HEK293 (cell line): ENCODE results near the gene MEOX1.

Experiments
- CTCF ChIA-PET: fragments of 350-600 bp; formaldehyde crosslinking; extraction: SDS; loops from one replicate; lab custom pipeline; 2021; ENCODE audit warnings: antibody characterized with exemption; lab: Yijun Ruan, JAX
- POLR2A ChIA-PET: fragments of 300-600 bp; formaldehyde crosslinking; extraction: SDS; loops from one replicate; lab custom pipeline; 2020; ENCODE audit warnings: antibody characterized with exemption, inconsistent platforms; lab: Yijun Ruan, JAX
- H3K27ac ChIP-seq: fragments of 200-500 bp; sonication (Bioruptor generic); 2 replicates; pipeline ENCODE4 v1.5.1; 2014; ENCODE audit warnings: low read depth, low read length, control low read depth, inconsistent platforms; ENCODE audit errors: extremely low read depth
- H3K36me3 ChIP-seq, 2 experiments: fragments of 200-500 bp in 1 of 2; sonication (Bioruptor generic) in 1 of 2; 1 replicate in 1 of 2; 2 replicates in 1 of 2; pipeline ENCODE4 v1.5.1; 2014 to 2017; ENCODE audit warnings: inconsistent platforms in 2 of 2, low read length in 2 of 2; ENCODE audit not compliant: control insufficient read depth in 2 of 2, insufficient read depth in 1 of 2
- H3K4me1 ChIP-seq: fragments of 200-500 bp; sonication (Bioruptor generic); 2 replicates; pipeline ENCODE4 v1.5.1; 2014; ENCODE audit warnings: mild to moderate bottlenecking, low read length, inconsistent platforms; ENCODE audit not compliant: control insufficient read depth, insufficient read depth
- H3K4me3 ChIP-seq: 2 replicates; pipeline ENCODE4 v1.5.1; 2011; ENCODE audit warnings: low read depth, mild to moderate bottlenecking, control low read depth, low read length, moderate library complexity
- H3K9me3 ChIP-seq: fragments of 200-500 bp; sonication (Bioruptor generic); 2 replicates; pipeline ENCODE4 v1.5.1; 2014; ENCODE audit warnings: low read depth, low read length, inconsistent platforms; ENCODE audit not compliant: control insufficient read depth, insufficient read depth
- GLIS2 ChIP-seq: fragments of 450-650 bp; formaldehyde crosslinking; IDR thresholded peaks from 2 replicates; pipeline ENCODE4 v1.5.1; 2016; ENCODE audit warnings: missing biosample characterization, missing genetic modification characterization
- HOXC10 ChIP-seq: sonication (generic); formaldehyde crosslinking; IDR thresholded peaks from 2 replicates; pipeline ENCODE4 v1.8.1; 2023; ENCODE audit warnings: mild to moderate bottlenecking, missing genetic modification reagents
- IKZF3 ChIP-seq: fragments of 450-650 bp; IDR thresholded peaks from 2 replicates; pipeline ENCODE4 v1.5.0; 2018; ENCODE audit warnings: missing biosample characterization, mild to moderate bottlenecking, missing genetic modification characterization, moderate library complexity
- KLF16 ChIP-seq: fragments of 450-650 bp; formaldehyde crosslinking; IDR thresholded peaks from 2 replicates; pipeline ENCODE4 v1.5.1; 2017; ENCODE audit warnings: missing biosample characterization, missing genetic modification characterization
- KLF17 ChIP-seq: fragments of 450-650 bp; formaldehyde crosslinking; IDR thresholded peaks from 2 replicates; pipeline ENCODE4 v1.5.1; 2016; ENCODE audit warnings: missing biosample characterization, missing genetic modification characterization
- OVOL3 ChIP-seq: fragments of 450-650 bp; formaldehyde crosslinking; IDR thresholded peaks from 2 replicates; pipeline ENCODE4 v1.5.1; 2016; ENCODE audit warnings: missing biosample characterization, missing genetic modification characterization
- PRDM10 ChIP-seq: fragments of 450-650 bp; formaldehyde crosslinking; IDR thresholded peaks from 2 replicates; pipeline ENCODE4 v1.5.1; 2016; ENCODE audit warnings: missing biosample characterization, missing genetic modification characterization
- SP7 ChIP-seq: fragments of 450-650 bp; formaldehyde crosslinking; IDR thresholded peaks from 2 replicates; pipeline ENCODE4 v1.5.1; 2016; ENCODE audit warnings: missing biosample characterization, missing genetic modification characterization
- TSHZ1 ChIP-seq: fragments of 450-650 bp; formaldehyde crosslinking; IDR thresholded peaks from 2 replicates; pipeline ENCODE4 v1.5.1; 2016; ENCODE audit warnings: missing biosample characterization, missing genetic modification characterization, borderline replicate concordance
- ZBTB17 ChIP-seq: fragments of 450-650 bp; formaldehyde crosslinking; IDR thresholded peaks from 2 replicates; pipeline ENCODE4 v1.5.1; 2016; ENCODE audit warnings: missing biosample characterization, missing genetic modification characterization
- ZBTB20 ChIP-seq: fragments of 450-650 bp; formaldehyde crosslinking; IDR thresholded peaks from 2 replicates; pipeline ENCODE4 v1.5.1; 2016; ENCODE audit warnings: missing biosample characterization, missing genetic modification characterization
- ZBTB48 ChIP-seq: fragments of 450-650 bp; formaldehyde crosslinking; IDR thresholded peaks from 2 replicates; pipeline ENCODE4 v1.5.1; 2016; ENCODE audit warnings: missing biosample characterization, missing genetic modification characterization
- ZFP3 ChIP-seq: fragments of 450-650 bp; formaldehyde crosslinking; IDR thresholded peaks from 2 replicates; pipeline ENCODE4 v1.5.1; 2016; ENCODE audit warnings: low read depth, missing biosample characterization, missing genetic modification characterization
- ZNF23 ChIP-seq: fragments of 450-650 bp; formaldehyde crosslinking; IDR thresholded peaks from 2 replicates; pipeline ENCODE4 v1.5.1; 2016; ENCODE audit warnings: missing biosample characterization, missing genetic modification characterization, borderline replicate concordance
- ZNF274 ChIP-seq, 2 experiments: fragments of 200-500 bp in 1 of 2; fragments of 450-650 bp in 1 of 2; sonication (Bioruptor generic) in 1 of 2; formaldehyde crosslinking in 1 of 2; IDR thresholded peaks; 2 replicates each; pipeline versions ENCODE4 v1.5.1 to v1.6.1; 2014 to 2016; ENCODE audit warnings: borderline replicate concordance in 1 of 2, inconsistent platforms in 1 of 2, low read length in 1 of 2, missing biosample characterization in 1 of 2, missing genetic modification characterization in 1 of 2
- ZNF544 ChIP-seq: fragments of 450-650 bp; formaldehyde crosslinking; IDR thresholded peaks from 2 replicates; pipeline ENCODE4 v1.5.0; 2017; ENCODE audit warnings: missing biosample characterization, missing genetic modification characterization
- ZNF549 ChIP-seq: fragments of 450-650 bp; IDR thresholded peaks from 2 replicates; pipeline ENCODE4 v1.5.1; 2018; ENCODE audit warnings: missing biosample characterization, missing genetic modification characterization, mild to moderate bottlenecking, inconsistent platforms, moderate library complexity
- ZNF600 ChIP-seq: fragments of 450-650 bp; formaldehyde crosslinking; IDR thresholded peaks from 2 replicates; pipeline ENCODE4 v1.5.1; 2016; ENCODE audit warnings: missing biosample characterization, missing genetic modification characterization
- ZNF629 ChIP-seq: fragments of 450-650 bp; formaldehyde crosslinking; IDR thresholded peaks from 2 replicates; pipeline ENCODE4 v1.5.1; 2017; ENCODE audit warnings: missing biosample characterization, missing genetic modification characterization
- ZNF639 ChIP-seq: fragments of 450-650 bp; formaldehyde crosslinking; IDR thresholded peaks from 2 replicates; pipeline ENCODE4 v1.5.1; 2016; ENCODE audit warnings: missing biosample characterization, missing genetic modification characterization
- ZNF658 ChIP-seq: fragments of 450-650 bp; formaldehyde crosslinking; IDR thresholded peaks from 2 replicates; pipeline ENCODE4; 2016; ENCODE audit warnings: missing biosample characterization, missing genetic modification characterization
- ZNF792 ChIP-seq: fragments of 450-650 bp; formaldehyde crosslinking; IDR thresholded peaks from 2 replicates; pipeline ENCODE4 v1.5.1; 2016; ENCODE audit warnings: missing biosample characterization, missing genetic modification characterization
- ZSCAN18 ChIP-seq: fragments of 450-650 bp; formaldehyde crosslinking; IDR thresholded peaks from 2 replicates; pipeline ENCODE4 v1.5.1; 2016; ENCODE audit warnings: missing biosample characterization, missing genetic modification characterization
- ZSCAN4 ChIP-seq: fragments of 450-650 bp; formaldehyde crosslinking; IDR thresholded peaks from 2 replicates; pipeline ENCODE4 v1.5.1; 2017; ENCODE audit warnings: missing biosample characterization, missing genetic modification characterization

Gene MEOX1

GRCh38 chr17:43601280-43602039, 60.3 kb downstream of the MEOX1 start (continued):
- TF ChIP-seq ZSCAN18 (tag by site-specific recombination), result no peak
- TF ChIP-seq ZNF23, result no peak
- no peak for TF ChIP-seq ZNF792 (tag by site-specific recombination)
- no peak for TF ChIP-seq OVOL3 (tag by site-specific recombination)
- TF ChIP-seq ZNF639 (tag by site-specific recombination), result no peak
- no peak for TF ChIP-seq ZBTB48
- no peak for TF ChIP-seq HOXC10 (CRISPR knock-in tag)
- 0 out of 2 replicates have a peak, but pooled peaks have one; percentile 20 for TF ChIP-seq SP7 (tag by site-specific recombination)
- no peak for TF ChIP-seq ZNF549 (tag by site-specific recombination)
- peak; percentile 79 for TF ChIP-seq ZNF629
- no peak for TF ChIP-seq ZSCAN4
- peak; percentile 60 for TF ChIP-seq ZNF600 (tag by site-specific recombination)
- no peak for TF ChIP-seq ZNF658
- no peak for TF ChIP-seq ZBTB20 (tag by site-specific recombination)
- no peak for TF ChIP-seq IKZF3 (tag by site-specific recombination)
- peak; percentile 79; the same call in 1 of the 2 replicates for TF ChIP-seq KLF17 (tag by site-specific recombination)
- no peak for TF ChIP-seq ZNF544 (tag by site-specific recombination)

- H3K9me3 ChIP-seq, result no peaks in the 10 kb centered on the region
- H3K27ac ChIP-seq, result no peak overlapping the region
- H3K36me3 ChIP-seq, result no peaks in the 10 kb centered on the region
- H3K4me3 ChIP-seq, result no peak overlapping the region
- H3K4me1 ChIP-seq, result peaks cover 4% of the 10 kb centered on the region
- TF ChIP-seq PRDM10 (peak; percentile 62), KLF16 (tag by site-specific recombination) (no peak), ZNF274 (IDR thresholded peaks at IDR 0.05; ENCODE audit: low read length) (no peak), ZNF274 (tag by site-specific recombination; IDR thresholded peaks at IDR 0.05; ENCODE audit: borderline replicate concordance) (no peak), ZBTB17 (tag by site-specific recombination) (no peak), ZFP3 (tag by site-specific recombination) (no peak), TSHZ1 (tag by site-specific recombination) (no peak), ZNF658 (no peak), GLIS2 (tag by site-specific recombination) (no peak)
- POLR2A ChIA-PET, result no interaction called here
- CTCF ChIA-PET, result interaction anchor here (0.7 to 1.0 kb wide), 2 partner anchors 26 to 80 kb away, joined by 3 read pairs; no protein-coding TSS in a partner anchor
Observed at GRCh38 chr17:43599835-43600234, 61.9 kb downstream of the MEOX1 start.
